Endothelial cell (in vitro differentiated cells): ENCODE data around the gene CTNNA2. TPM values are rescaled to one million over a fixed set of nuclear protein-coding genes. Genes with fewer than 3 reads are reported as not detected.

Experiments
- DNase-seq: peaks from one replicate; pipeline ENCODE4 v3.0.0; 2021; ENCODE audit warnings: low spot score
- H3K27ac Mint-ChIP-seq: one replicate; pipeline ENCODE4 v1.8.0; 2021; ENCODE audit warnings: mixed read lengths, inconsistent platforms; ENCODE audit not compliant: unreplicated experiment
- H3K27me3 Mint-ChIP-seq: one replicate; pipeline ENCODE4 v1.8.0; 2021; ENCODE audit warnings: mild to moderate bottlenecking, moderate library complexity, mixed read lengths, inconsistent platforms; ENCODE audit not compliant: unreplicated experiment
- H3K36me3 Mint-ChIP-seq: one replicate; pipeline ENCODE4 v1.8.0; 2021; ENCODE audit warnings: mild to moderate bottlenecking, low read depth, mixed read lengths, inconsistent platforms; ENCODE audit not compliant: unreplicated experiment
- H3K4me1 Mint-ChIP-seq: one replicate; pipeline ENCODE4 v1.8.0; 2021; ENCODE audit warnings: mild to moderate bottlenecking, mixed read lengths, inconsistent platforms; ENCODE audit not compliant: unreplicated experiment
- H3K4me3 Mint-ChIP-seq: one replicate; pipeline ENCODE4 v1.8.0; 2021; ENCODE audit warnings: mild to moderate bottlenecking, mixed read lengths, inconsistent platforms; ENCODE audit not compliant: unreplicated experiment
- H3K9me3 Mint-ChIP-seq: one replicate; pipeline ENCODE4 v1.8.0; 2021; ENCODE audit warnings: mixed read lengths, inconsistent platforms; ENCODE audit not compliant: unreplicated experiment
- CTCF ChIP-seq: fragments of 200-600 bp; sonication (generic); IDR thresholded peaks from one replicate; pipeline ENCODE4 v1.5.0; 2021; ENCODE audit warnings: antibody characterized with exemption; ENCODE audit not compliant: unreplicated experiment
- total RNA-seq: library from RNA; stranded (reverse); fragmentation: NEBNext Ultra II Directional; extraction: Animal tissue kit (Norgen Biotek cat#: 25700); gene quantifications from one replicate; pipeline ENCODE4 v1.2.1, GENCODE V29; 2021; ENCODE audit not compliant: unreplicated experiment

The CTNNA2 gene
- total RNA-seq, 1 donor from 2014 or later = 4.7 TPM

GRCh38 chr2:80546766-80547165, 1033.9 kb downstream of the CTNNA2 start:
- H3K36me3 Mint-ChIP-seq = no peaks in the 10 kb centered on the region
- H3K27ac Mint-ChIP-seq = no peak overlapping the region
- TF ChIP-seq CTCF = no peak
- no peaks in the 10 kb centered on the region for H3K4me1 Mint-ChIP-seq
- DNase-seq = no peak
- H3K9me3 Mint-ChIP-seq = no peaks in the 10 kb centered on the region
- H3K4me3 Mint-ChIP-seq = no peak overlapping the region
- H3K27me3 Mint-ChIP-seq = no peaks in the 10 kb centered on the region

- Mint-ChIP-seq H3K4me3 (no peak overlapping the region), H3K36me3 (no peaks in the 10 kb centered on the region), H3K27me3 (no peaks in the 10 kb centered on the region), H3K4me1 (no peaks in the 10 kb centered on the region), H3K27ac (no peak overlapping the region), H3K9me3 (no peaks in the 10 kb centered on the region)
- no peak for TF ChIP-seq CTCF
- no peak for DNase-seq
Measured at GRCh38 chr2:80547344-80547743, 1034.5 kb downstream of the CTNNA2 start.

- no peaks in the 10 kb centered on the region for H3K27me3 Mint-ChIP-seq
- DNase-seq = no peak
- H3K9me3 Mint-ChIP-seq = no peaks in the 10 kb centered on the region
- no peak overlapping the region for H3K27ac Mint-ChIP-seq
- H3K4me3 Mint-ChIP-seq = no peak overlapping the region
- no peaks in the 10 kb centered on the region for H3K36me3 Mint-ChIP-seq
- H3K4me1 Mint-ChIP-seq = no peaks in the 10 kb centered on the region
- TF ChIP-seq CTCF = no peak
Measured at GRCh38 chr2:80548469-80548868, 1035.6 kb downstream of the CTNNA2 start.

GRCh38 chr2:80549901-80550300, 1037.0 kb downstream of the CTNNA2 start:
- Mint-ChIP-seq H3K9me3 (no peaks in the 10 kb centered on the region), H3K27ac (no peak overlapping the region), H3K4me1 (no peaks in the 10 kb centered on the region), H3K36me3 (no peaks in the 10 kb centered on the region), H3K4me3 (no peak overlapping the region), H3K27me3 (no peaks in the 10 kb centered on the region)
- no peak for DNase-seq
- TF ChIP-seq CTCF = no peak

GRCh38 chr2:80560326-80560725, 1047.5 kb downstream of the CTNNA2 start:
- no peaks in the 10 kb centered on the region for H3K36me3 Mint-ChIP-seq
- H3K4me3 Mint-ChIP-seq = no peak overlapping the region
- TF ChIP-seq CTCF = no peak
- no peaks in the 10 kb centered on the region for H3K9me3 Mint-ChIP-seq
- H3K27ac Mint-ChIP-seq = no peak overlapping the region
- H3K27me3 Mint-ChIP-seq = no peaks in the 10 kb centered on the region
- H3K4me1 Mint-ChIP-seq = no peaks in the 10 kb centered on the region
- DNase-seq = no peak
